Panc1 (cell line): Measurements from ENCODE around the gene SNED1. TPM values are rescaled to one million over a fixed set of nuclear protein-coding genes. Genes with fewer than 3 reads are reported as not detected.

ENCODE experiments used
- ATAC-seq: fragments of 200-7000 bp; cut with Tn5 transposase; 2 replicates; pipeline ENCODE4 v1.9.1; 2020; ENCODE audit warnings: mild to moderate bottlenecking, moderate library complexity
- BruUV-seq: library from RNA; stranded (reverse); fragments of 400-500 nt; replicated peaks from 2 replicates; lab custom pipeline; 2021; lab: Mats Ljungman, UMichigan
- CTCF ChIA-PET: fragments of 300-600 bp; sonication (Branson Sonifier 250); formaldehyde crosslinking; loops from one replicate; lab custom pipeline; 2022; ENCODE audit warnings: antibody characterized with exemption; lab: Charles Lee
- POLR2A ChIA-PET: fragments of 300-600 bp; sonication (Branson Sonifier 250); formaldehyde crosslinking; loops from one replicate; lab custom pipeline; 2022; ENCODE audit warnings: antibody characterized with exemption; lab: Charles Lee
- DNase-seq: peaks from one replicate; pipeline ENCODE4 v3.0.0-alpha.2; 2010; ENCODE audit warnings: low read depth, low spot score
- H3K27ac ChIP-seq: 2 replicates; pipeline ENCODE4 v1.5.1; 2011; ENCODE audit warnings: mild to moderate bottlenecking, low read length, inconsistent platforms
- H3K27me3 ChIP-seq: fragments of 200-500 bp; sonication (Bioruptor generic); 2 replicates; pipeline ENCODE4 v1.6.0; 2014; ENCODE audit warnings: low read length, inconsistent platforms; ENCODE audit not compliant: control insufficient read depth, insufficient read depth
- H3K36me3 ChIP-seq: fragments of 200-500 bp; sonication (Bioruptor generic); 2 replicates; pipeline ENCODE4 v1.5.1; 2014; ENCODE audit warnings: inconsistent platforms, mild to moderate bottlenecking, low read length, moderate library complexity; ENCODE audit not compliant: control insufficient read depth, insufficient read depth
- H3K4me1 ChIP-seq: 2 replicates; pipeline ENCODE4 v1.5.1; 2011; ENCODE audit warnings: inconsistent platforms, mild to moderate bottlenecking, low read length, moderate library complexity; ENCODE audit not compliant: control insufficient read depth, insufficient read depth
- H3K4me3 ChIP-seq, 2 experiments: 2 replicates each; pipeline ENCODE4 v1.5.1; 2011 to 2012; ENCODE audit warnings: low read depth in 2 of 2, low read length in 2 of 2, mild to moderate bottlenecking in 2 of 2, inconsistent platforms in 1 of 2, moderate library complexity in 1 of 2
- H3K9me3 ChIP-seq: fragments of 200-500 bp; sonication (Bioruptor generic); 2 replicates; pipeline ENCODE4 v1.5.1; 2014; ENCODE audit warnings: low read depth, mild to moderate bottlenecking, inconsistent platforms, low read length, moderate library complexity; ENCODE audit not compliant: control insufficient read depth, insufficient read depth
- POLR2AphosphoS5 ChIP-seq: IDR thresholded peaks from 2 replicates; pipeline ENCODE4 v1.6.1; 2012; ENCODE audit warnings: mild to moderate bottlenecking, low read depth, low read length, moderate library complexity
- SIN3A ChIP-seq: IDR thresholded peaks from 2 replicates; pipeline ENCODE4 v1.6.1; 2012; ENCODE audit warnings: low read depth, mild to moderate bottlenecking, low read length, moderate library complexity, borderline replicate concordance; ENCODE audit not compliant: insufficient read depth
- TCF7L2 ChIP-seq: IDR thresholded peaks from 2 replicates; pipeline ENCODE4 v1.6.1; 2011; ENCODE audit warnings: mild to moderate bottlenecking, low read depth, low read length, inconsistent platforms
- in situ Hi-C: cut with HindIII; loops from 2 replicates; pipeline ENCODE4 v1.10.0; 2016; ENCODE audit warnings: low sequenced_read_pairs, low pct_unique_long_range_greater_than_20kb
- intact Hi-C: fragments of 100-400 bp; cut with micrococcal nuclease; formaldehyde crosslinking; loops from one replicate; pipeline ENCODE4 v1.10.0; 2022; ENCODE audit not compliant: unreplicated experiment
- total RNA-seq: library from RNA; stranded (reverse); gene quantifications from one replicate; pipeline ENCODE4 v1.2.1, GENCODE V29; 2021; ENCODE audit not compliant: unreplicated experiment
- TF ChIP-seq, protein P1 (sequence below): fragments of 450-650 bp; IDR thresholded peaks from 2 replicates; pipeline ENCODE4 v1.5.1; 2017; ENCODE audit warnings: mild to moderate bottlenecking
- TF ChIP-seq, protein P2 (sequence below), 2 experiments: IDR thresholded peaks; 2 replicates each; pipeline ENCODE4 v1.6.1; 2011 to 2012; ENCODE audit warnings: low read depth in 2 of 2, control low read depth in 1 of 2, low read length in 1 of 2, mild to moderate bottlenecking in 1 of 2, moderate library complexity in 1 of 2; ENCODE audit not compliant: insufficient read depth in 1 of 2

Gene SNED1
- total RNA-seq, 1 experiment from 2014 or later, result 11.0 TPM

DNA sequence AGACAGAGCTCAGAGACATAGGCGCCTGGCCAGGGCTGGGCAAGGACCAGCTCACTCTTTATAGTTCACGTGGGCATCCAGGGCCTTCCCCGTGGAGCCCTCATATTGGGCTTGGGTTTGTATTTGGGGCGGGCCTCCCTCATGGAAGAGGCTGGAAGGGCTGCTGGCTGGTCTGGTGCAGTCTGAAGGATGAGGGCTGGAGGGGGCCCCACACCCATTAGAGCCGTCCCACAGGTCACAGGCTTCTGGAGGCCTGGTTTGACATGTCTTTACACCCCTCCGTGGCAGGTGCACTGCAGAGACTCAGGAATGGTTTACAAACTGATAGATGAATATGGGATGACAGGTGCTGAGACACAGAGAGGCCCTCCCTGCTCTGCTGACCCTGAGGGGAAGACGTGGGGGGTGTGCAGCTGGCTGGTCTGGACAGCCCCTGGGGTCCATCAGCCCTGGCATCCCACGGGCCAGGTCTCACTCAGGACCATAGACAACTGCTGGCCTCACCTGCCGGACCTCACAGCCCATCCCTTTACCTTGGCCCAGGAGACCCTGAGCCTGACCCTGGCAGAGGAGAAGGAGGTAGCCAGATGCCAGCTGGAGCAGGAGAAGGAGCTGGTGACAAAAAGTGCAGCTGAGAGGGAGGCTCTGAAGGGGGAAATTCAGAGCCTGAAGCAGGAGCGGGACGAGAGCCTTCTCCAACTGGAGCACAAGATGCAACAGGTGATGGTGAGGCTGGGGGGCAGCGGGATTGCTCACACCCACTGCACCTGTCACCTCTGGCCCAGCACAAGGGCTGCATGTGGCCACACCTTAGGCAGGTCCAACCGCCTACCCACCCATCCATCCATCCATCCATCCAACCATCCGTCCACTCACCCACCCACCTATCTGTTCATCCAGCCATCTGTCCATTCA lies 48.4 kb upstream of the SNED1 start:
- H3K36me3 ChIP-seq, result no peaks in the 10 kb centered on the region
- no peaks in the 10 kb centered on the region for H3K27me3 ChIP-seq
- no peaks in the 10 kb centered on the region for H3K9me3 ChIP-seq
- no TSS peak for BruUV-seq
- H3K4me1 ChIP-seq, result no peaks in the 10 kb centered on the region
- in situ Hi-C loops (no loop called here), intact Hi-C loops (no loop called here)
- H3K27ac ChIP-seq, result no peak overlapping the region
- H3K4me3 ChIP-seq, result no peak overlapping the region
- no peak for DNase-seq
- no peak for ATAC-seq
- ChIA-PET CTCF (no interaction called here), POLR2A (no interaction called here)
- TF ChIP-seq, protein P1, sequence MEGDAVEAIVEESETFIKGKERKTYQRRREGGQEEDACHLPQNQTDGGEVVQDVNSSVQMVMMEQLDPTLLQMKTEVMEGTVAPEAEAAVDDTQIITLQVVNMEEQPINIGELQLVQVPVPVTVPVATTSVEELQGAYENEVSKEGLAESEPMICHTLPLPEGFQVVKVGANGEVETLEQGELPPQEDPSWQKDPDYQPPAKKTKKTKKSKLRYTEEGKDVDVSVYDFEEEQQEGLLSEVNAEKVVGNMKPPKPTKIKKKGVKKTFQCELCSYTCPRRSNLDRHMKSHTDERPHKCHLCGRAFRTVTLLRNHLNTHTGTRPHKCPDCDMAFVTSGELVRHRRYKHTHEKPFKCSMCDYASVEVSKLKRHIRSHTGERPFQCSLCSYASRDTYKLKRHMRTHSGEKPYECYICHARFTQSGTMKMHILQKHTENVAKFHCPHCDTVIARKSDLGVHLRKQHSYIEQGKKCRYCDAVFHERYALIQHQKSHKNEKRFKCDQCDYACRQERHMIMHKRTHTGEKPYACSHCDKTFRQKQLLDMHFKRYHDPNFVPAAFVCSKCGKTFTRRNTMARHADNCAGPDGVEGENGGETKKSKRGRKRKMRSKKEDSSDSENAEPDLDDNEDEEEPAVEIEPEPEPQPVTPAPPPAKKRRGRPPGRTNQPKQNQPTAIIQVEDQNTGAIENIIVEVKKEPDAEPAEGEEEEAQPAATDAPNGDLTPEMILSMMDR, result no peak
- TF ChIP-seq POLR2AphosphoS5 (no peak), SIN3A (no peak), TCF7L2 (no peak)
- TF ChIP-seq, protein P2, sequence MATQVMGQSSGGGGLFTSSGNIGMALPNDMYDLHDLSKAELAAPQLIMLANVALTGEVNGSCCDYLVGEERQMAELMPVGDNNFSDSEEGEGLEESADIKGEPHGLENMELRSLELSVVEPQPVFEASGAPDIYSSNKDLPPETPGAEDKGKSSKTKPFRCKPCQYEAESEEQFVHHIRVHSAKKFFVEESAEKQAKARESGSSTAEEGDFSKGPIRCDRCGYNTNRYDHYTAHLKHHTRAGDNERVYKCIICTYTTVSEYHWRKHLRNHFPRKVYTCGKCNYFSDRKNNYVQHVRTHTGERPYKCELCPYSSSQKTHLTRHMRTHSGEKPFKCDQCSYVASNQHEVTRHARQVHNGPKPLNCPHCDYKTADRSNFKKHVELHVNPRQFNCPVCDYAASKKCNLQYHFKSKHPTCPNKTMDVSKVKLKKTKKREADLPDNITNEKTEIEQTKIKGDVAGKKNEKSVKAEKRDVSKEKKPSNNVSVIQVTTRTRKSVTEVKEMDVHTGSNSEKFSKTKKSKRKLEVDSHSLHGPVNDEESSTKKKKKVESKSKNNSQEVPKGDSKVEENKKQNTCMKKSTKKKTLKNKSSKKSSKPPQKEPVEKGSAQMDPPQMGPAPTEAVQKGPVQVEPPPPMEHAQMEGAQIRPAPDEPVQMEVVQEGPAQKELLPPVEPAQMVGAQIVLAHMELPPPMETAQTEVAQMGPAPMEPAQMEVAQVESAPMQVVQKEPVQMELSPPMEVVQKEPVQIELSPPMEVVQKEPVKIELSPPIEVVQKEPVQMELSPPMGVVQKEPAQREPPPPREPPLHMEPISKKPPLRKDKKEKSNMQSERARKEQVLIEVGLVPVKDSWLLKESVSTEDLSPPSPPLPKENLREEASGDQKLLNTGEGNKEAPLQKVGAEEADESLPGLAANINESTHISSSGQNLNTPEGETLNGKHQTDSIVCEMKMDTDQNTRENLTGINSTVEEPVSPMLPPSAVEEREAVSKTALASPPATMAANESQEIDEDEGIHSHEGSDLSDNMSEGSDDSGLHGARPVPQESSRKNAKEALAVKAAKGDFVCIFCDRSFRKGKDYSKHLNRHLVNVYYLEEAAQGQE (IDR thresholded peaks at IDR 0.05; ENCODE audit: insufficient read depth in 1 of 2, low read depth in 2 of 2, low read length in 1 of 2), result no peak

DNA sequence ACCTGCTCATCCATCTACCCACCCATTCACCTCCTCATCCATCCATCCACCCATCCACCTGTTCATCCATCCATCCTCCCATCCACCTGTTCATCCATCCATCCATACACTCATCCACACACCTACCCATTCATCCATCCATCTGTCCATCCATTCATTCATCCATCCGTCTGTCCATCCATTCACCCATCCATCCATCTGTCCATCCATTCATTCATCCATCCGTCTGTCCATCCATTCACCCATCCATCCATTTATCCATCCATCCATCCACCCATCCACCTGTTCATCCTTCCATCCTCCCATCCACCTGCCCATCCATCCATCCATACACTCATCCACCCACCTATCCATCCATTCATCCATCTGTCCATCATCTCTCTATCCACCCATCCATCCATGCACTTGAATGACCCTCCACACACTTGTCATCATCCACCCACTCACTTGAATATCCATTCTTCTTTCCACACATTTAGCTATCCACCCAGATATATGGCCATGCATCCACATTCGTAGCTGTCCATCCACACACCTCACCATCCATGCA lies 47.3 kb upstream of the SNED1 start:
- ChIA-PET POLR2A (no interaction called here), CTCF (no interaction called here)
- ATAC-seq, result no peak
- no peaks in the 10 kb centered on the region for H3K4me1 ChIP-seq
- in situ Hi-C loops, result no loop called here
- H3K36me3 ChIP-seq, result no peaks in the 10 kb centered on the region
- no peaks in the 10 kb centered on the region for H3K27me3 ChIP-seq
- no peak for DNase-seq
- H3K9me3 ChIP-seq, result no peaks in the 10 kb centered on the region
- no peak overlapping the region for H3K27ac ChIP-seq
- no TSS peak for BruUV-seq
- TF ChIP-seq POLR2AphosphoS5, result no peak
- TF ChIP-seq, protein P1, result no peak
- TF ChIP-seq, protein P2 (IDR thresholded peaks at IDR 0.05; ENCODE audit: insufficient read depth in 1 of 2, low read depth in 2 of 2, low read length in 1 of 2), result no peak
- no peak for TF ChIP-seq TCF7L2
- no peak for TF ChIP-seq SIN3A
- intact Hi-C loops, result no loop called here
- no peak overlapping the region for H3K4me3 ChIP-seq
